HG03135 (cell line): ENCODE data around the gene CTIF.

Source experiments
- ATAC-seq: cut with Tn5 transposase; IDR thresholded peaks from one replicate; pipeline ENCODE4 v1.9.1; 2021; ENCODE audit warnings: mild to moderate bottlenecking, moderate library complexity; ENCODE audit not compliant: unreplicated experiment

The CTIF gene

GRCh38 chr18:48723016-48723415 lies 184.2 kb downstream of the CTIF start:
- ATAC-seq, result no peak

DNA sequence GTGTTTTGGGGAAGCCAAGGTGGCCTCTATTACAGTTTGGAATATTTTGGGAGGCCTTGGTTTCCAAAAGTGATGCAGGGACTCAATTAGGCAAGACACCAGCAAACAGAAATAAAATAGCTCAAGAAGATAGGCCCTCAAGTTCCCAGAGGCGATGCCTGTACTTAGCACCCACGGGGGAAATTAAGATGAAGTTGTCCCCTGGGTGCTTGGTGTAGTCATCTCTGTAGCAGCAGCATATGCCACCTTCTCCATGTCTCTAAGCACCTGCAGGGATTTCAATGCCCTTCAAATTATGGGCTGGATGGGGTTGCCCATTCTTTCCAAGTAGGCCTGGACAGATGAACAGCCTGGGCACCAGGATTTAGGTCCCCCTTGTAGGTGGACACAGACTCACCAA lies 185.0 kb downstream of the CTIF start:
- no peak for ATAC-seq

DNA sequence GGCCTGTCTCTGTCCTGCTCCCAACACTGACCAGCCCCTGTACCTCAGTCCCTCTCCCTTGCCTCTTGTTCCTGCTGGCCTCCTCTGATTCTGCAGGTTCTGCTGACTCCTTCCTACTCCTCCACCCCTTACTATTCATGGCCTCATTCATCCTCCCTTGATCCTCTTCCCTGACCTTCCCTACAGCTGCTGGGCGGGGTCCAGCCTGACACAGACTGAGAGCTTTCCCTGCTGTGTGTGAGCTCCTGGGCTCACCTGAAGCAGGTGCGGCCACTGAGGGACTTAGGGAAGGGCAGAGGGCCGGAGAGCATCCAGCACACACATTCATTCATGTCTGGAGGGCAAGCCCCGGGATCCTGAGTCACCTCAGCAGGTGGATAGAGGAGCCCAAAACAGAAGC lies 185.6 kb downstream of the CTIF start:
- ATAC-seq, result no peak

GRCh38 chr18:48724939-48725338 lies 186.1 kb downstream of the CTIF start:
- ATAC-seq, result no peak

GRCh38 chr18:48725562-48725961 lies 186.7 kb downstream of the CTIF start:
- no peak for ATAC-seq

DNA sequence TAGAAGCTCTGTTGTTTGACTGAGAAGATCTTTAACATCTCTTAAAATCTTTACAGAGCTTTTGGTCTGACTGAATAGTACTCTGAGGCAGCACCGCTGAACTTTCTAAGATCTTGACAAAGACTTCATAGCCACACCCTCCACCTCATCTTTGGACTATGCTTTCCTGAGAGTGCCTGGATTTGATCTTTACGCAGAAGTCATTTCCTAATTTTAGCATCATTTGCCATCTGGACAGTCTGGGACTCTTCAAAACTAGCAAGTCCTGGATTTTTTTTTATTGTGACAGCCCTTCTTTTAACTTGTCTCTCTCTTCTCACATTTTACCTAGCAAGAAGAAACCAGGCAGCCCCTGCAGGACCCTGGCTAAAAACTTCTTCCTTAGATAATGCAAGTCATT lies 188.8 kb downstream of the CTIF start:
- ATAC-seq, result no peak

DNA sequence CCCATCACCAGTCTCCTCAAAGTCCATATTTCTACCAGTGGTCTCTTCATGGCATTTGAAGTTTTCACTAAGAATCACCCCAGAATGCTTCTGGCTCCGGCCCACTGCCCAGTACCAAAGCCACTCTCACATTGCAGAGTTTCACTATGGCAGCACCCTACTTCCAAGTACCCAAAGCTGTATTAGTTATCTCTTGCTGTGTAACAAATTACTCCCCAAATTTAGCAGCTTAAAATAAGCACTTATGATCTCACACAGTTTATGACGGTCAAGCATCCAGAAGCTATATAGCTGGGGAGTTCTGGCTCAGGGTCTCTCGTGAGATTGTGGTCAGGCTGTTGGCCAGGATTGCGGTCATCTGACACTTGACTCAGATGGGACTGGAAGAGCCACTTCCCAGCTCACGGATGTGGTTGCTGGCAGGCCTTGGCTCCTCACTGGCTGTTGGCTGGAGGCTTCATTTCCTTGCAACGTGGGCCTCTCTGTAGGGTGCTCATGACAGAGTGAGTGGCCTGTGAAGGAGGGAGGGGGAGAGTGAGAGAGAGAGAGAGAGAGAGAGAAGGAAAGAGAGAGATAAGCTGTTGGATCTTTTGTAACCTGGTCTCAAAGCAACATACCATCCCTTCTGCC lies 189.5 kb downstream of the CTIF start:
- ATAC-seq, result no peak

GRCh38 chr18:48729404-48729803 lies 190.6 kb downstream of the CTIF start:
- no peak for ATAC-seq

GRCh38 chr18:48730010-48730409 lies 191.2 kb downstream of the CTIF start:
- ATAC-seq, result no peak

GRCh38 chr18:48732767-48733424 lies 194.1 kb downstream of the CTIF start:
- ATAC-seq, result no peak

- no peak for ATAC-seq
Observed at GRCh38 chr18:48733643-48734253, 194.9 kb downstream of the CTIF start.

GRCh38 chr18:48734460-48734859 lies 195.6 kb downstream of the CTIF start:
- no peak for ATAC-seq

GRCh38 chr18:48735080-48735676 lies 196.3 kb downstream of the CTIF start:
- no peak for ATAC-seq

DNA sequence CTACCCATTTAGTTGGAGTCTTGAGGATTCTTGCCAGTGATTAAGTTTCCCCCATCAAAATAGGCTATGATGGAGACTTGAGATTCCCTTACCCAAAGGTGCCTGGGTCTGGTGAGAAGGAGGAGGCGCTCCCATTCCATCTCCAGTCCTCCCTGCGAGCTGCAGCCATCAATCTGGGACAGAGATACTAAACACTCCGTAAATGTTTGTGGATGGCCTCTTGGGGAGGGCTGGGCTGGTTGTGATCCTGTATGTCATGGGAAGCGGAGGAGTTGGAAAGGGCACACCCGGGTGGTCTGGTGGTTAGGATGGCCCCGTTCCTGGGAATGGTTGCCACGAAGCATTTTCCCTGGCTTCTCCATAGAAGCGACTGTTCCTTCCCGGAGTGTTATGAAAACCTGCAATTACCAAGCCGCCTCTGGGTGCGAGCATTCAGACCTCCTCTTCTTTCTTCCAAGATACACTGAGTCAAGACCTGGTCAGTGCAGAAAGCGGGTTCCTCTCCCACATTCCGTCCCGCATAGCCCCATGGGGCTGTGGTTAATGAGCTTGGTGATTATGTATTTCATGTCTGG lies 196.9 kb downstream of the CTIF start:
- ATAC-seq, result no peak

DNA sequence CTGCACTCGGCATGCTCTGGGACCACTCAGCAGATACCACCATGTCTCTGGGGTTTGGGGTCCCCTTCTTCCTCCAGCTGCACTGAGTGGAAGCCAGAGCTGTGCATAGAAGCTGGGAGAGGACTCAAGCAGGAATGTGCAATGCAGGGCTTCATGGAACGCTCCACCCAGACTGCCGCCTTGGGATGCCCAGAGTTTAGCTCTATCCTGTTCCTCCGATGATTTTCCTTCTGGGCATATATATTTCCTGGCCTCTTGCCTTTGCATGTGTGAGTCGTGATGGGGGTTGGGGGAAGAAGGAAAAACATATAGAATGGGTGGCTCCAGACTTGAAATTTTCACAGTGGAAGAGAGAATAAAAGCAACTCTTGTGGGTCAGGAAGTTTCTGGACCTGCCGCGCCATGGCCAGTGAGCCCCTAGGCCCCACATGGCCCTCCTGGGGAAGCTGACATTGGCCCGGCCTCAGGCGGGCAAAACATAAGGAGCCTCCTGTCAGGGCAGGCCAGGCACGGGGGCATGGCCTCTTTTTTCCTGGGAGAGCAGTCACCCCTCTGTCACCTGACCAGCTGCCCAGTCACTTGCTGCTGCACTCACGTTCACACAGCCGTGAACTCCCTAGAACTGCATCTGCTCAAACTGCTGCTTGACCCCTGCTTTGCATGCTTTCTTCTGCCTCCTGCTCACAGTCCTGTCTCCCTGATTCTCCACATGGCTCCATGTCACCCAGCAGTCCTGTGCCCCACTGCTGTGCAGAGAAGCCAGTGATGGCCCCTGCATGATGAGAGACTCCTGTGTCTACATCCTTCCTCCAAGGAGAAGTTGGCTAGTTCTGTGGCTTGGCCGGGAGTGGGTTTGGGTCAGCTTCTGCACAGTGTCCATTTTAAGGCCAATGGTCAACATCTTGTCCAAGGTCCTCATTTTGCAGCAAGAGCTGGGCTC lies 197.8 kb downstream of the CTIF start:
- ATAC-seq, result no peak

GRCh38 chr18:48739266-48740067 lies 200.6 kb downstream of the CTIF start:
- ATAC-seq, result no peak

DNA sequence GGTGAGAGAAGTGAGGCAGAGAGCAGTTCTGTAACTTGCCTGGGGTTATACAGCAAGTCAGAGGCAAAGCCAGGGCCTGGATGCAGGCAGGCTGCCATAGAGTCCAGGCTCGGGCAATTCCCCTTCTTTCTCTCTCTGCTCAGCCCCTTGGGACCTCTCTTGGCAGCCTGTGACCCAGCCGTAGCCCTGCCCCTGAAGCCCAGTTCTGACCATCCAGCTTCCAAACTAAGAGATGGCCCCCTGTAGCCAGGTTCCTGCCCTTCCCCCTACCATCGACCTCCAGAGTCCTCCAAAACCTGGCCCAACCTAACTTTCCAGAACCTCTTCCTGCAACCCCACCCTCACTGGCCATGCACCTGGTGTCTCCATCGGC lies 201.2 kb downstream of the CTIF start:
- no peak for ATAC-seq

DNA sequence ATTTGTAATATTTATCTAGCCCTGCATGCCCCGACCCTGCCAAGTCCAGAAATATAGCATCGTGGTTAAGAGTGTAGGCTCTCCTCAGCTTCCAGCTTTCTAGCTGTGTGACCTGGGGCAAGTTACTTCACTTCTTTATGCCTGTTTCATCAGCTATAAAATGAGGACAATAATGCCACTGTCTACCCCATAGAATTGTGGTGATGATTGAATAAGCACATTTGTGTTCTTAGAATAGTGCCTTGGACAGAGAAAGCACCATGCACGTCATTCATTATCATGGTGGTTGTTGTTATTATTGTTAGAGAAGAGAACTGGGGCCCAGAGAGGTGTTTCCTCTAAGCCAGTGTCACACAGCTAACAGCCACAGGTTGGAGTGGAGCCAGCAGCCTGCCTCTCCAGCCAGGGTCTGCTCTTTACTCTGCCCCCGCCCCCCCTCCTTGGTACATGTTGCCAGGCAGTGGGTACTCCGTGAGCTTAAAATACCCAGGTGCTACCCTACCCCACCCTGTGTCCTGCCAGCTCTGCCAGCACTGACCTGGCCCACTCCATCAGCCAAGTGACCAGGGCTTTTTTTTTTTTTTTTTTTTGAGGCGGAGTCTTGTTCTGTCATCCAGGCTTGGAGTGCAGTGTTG lies 202.1 kb downstream of the CTIF start:
- ATAC-seq, result no peak

DNA sequence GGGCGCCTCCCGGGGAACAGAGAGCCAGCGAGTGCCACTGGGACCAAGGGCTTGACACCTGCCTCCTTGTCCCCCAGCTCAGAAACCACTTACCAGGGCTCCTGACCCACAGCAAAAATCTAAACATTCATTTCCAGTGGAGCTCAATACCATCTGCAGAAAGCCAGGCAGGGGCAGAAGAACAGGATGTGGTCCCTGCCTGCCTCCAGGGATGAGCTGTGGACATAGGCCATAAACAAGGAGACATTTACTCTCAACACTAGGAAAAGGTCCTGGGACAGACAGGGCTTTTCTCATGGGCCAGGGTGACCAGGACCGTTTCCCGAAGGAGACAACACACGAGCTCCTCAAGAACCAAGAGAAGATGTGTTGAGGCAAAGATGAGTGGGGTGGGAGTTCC lies 203.0 kb downstream of the CTIF start:
- no peak for ATAC-seq
